ENCODE results near the gene NKTR. TPM values are rescaled to one million over a fixed set of nuclear protein-coding genes. Genes with fewer than 3 reads are reported as not detected.

NKTR gene
- total RNA-seq, 1 experiment from 2014 or later = 39.0 TPM

GRCh38 chr3:42694366-42694765 is 93.9 kb downstream of the NKTR start:
- CTCF ChIA-PET = no interaction called here
- ATAC-seq (no peak), DNase-seq (ENCODE audit: low read depth, low spot score) (no peak)
- H3K9me3 ChIP-seq (ENCODE audit: control insufficient read depth, insufficient read depth, low read depth, low read length) = no peaks in the 10 kb centered on the region
- in situ Hi-C loops (cut with HindIII; ENCODE audit: low pct_unique_long_range_greater_than_20kb, low sequenced_read_pairs) = no loop called here
- no TSS peak for BruUV-seq (replicated peaks)
- no peaks in the 10 kb centered on the region for H3K4me1 ChIP-seq (ENCODE audit: control insufficient read depth, insufficient read depth, low read length)
- no peaks in the 10 kb centered on the region for H3K36me3 ChIP-seq (ENCODE audit: control insufficient read depth, insufficient read depth, low read length)
- no peaks in the 10 kb centered on the region for H3K27me3 ChIP-seq (ENCODE audit: control insufficient read depth, insufficient read depth, low read length)
- intact Hi-C loops (cut with micrococcal nuclease; ENCODE audit: unreplicated experiment) = no loop called here
- H3K27ac ChIP-seq (ENCODE audit: low read length) = no peak overlapping the region
- POLR2A ChIA-PET = no interaction called here
- TF ChIP-seq SIN3A (IDR thresholded peaks at IDR 0.05; ENCODE audit: borderline replicate concordance, insufficient read depth, low read depth, low read length) (no peak), REST (IDR thresholded peaks at IDR 0.05; ENCODE audit: insufficient read depth in 1 of 2, low read depth in 2 of 2, low read length in 1 of 2) (no peak), POLR2AphosphoS5 (IDR thresholded peaks at IDR 0.05; ENCODE audit: low read depth, low read length) (no peak), TCF7L2 (IDR thresholded peaks at IDR 0.05; ENCODE audit: low read depth, low read length) (no peak), CTCF (IDR thresholded peaks at IDR 0.05) (no peak)
- no peak overlapping the region for H3K4me3 ChIP-seq (ENCODE audit: low read depth in 2 of 2, low read length in 2 of 2)

GRCh38 chr3:42696356-42697288 is 96.1 kb downstream of the NKTR start:
- no TSS peak for BruUV-seq (replicated peaks)
- Histone ChIP-seq H3K27ac (ENCODE audit: low read length) (no peak overlapping the region), H3K27me3 (ENCODE audit: control insufficient read depth, insufficient read depth, low read length) (no peaks in the 10 kb centered on the region), H3K4me3 (ENCODE audit: low read depth in 2 of 2, low read length in 2 of 2) (no peak overlapping the region), H3K9me3 (ENCODE audit: control insufficient read depth, insufficient read depth, low read depth, low read length) (no peaks in the 10 kb centered on the region), H3K4me1 (ENCODE audit: control insufficient read depth, insufficient read depth, low read length) (no peaks in the 10 kb centered on the region), H3K36me3 (ENCODE audit: control insufficient read depth, insufficient read depth, low read length) (no peaks in the 10 kb centered on the region)
- ChIA-PET POLR2A (no interaction called here), CTCF (no interaction called here)
- DNase-seq (ENCODE audit: low read depth, low spot score) = no peak
- no peak for ATAC-seq
- in situ Hi-C loops (cut with HindIII; ENCODE audit: low pct_unique_long_range_greater_than_20kb, low sequenced_read_pairs) = no loop called here
- intact Hi-C loops (cut with micrococcal nuclease; ENCODE audit: unreplicated experiment) = no loop called here
- TF ChIP-seq REST (IDR thresholded peaks at IDR 0.05; ENCODE audit: insufficient read depth in 1 of 2, low read depth in 2 of 2, low read length in 1 of 2) (no peak), POLR2AphosphoS5 (IDR thresholded peaks at IDR 0.05; ENCODE audit: low read depth, low read length) (no peak), TCF7L2 (IDR thresholded peaks at IDR 0.05; ENCODE audit: low read depth, low read length) (no peak), CTCF (IDR thresholded peaks at IDR 0.05) (no peak), SIN3A (IDR thresholded peaks at IDR 0.05; ENCODE audit: borderline replicate concordance, insufficient read depth, low read depth, low read length) (no peak)

Measured in Panc1 (cell line).